C4-2B (cell line): ENCODE data around the gene GALNT17.

Experiments
- ZFX ChIP-seq: fragments of 450-650 bp; IDR thresholded peaks from 2 replicates; pipeline ENCODE4 v1.6.1; 2017
- TF ChIP-seq, protein P1 (sequence below): fragments of 450-650 bp; conservative IDR thresholded peaks from 2 replicates; pipeline ENCODE4 v1.5.1; 2017; ENCODE audit warnings: mild to moderate bottlenecking

DNA sequence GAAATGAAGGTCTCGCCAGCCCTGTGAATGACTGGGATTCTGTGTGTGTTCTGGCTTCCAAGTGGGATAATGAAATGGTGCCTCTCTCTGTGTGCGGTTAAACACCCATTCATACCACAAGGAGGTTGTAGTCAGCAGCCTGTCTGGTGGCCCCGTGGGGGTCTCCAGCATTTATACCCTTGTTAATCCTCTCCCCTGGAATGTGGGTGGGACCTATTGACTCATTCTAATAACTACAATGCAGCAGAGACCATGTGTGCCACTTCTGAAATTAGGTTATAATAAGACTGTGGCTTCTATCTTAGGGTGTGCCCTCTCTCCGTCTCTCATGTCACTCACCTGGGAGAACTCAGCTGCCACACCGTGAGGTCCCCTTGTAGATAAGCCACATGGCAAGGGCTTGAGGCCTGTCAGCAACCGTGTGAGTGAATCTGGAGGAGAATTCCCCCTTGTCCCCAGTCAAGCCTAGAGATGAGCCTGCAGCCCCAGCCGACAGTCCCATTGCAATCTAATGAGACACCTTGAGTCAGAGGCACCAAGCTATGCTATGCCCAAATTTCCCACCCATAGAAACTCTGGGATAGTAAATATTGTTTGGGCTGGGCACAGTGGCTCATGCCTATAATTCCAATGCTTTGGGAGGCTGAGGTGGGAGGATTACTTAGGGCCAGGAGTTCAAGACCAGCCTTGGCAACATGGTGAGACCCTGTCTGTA, 106.8 kb downstream of the GALNT17 start:
- TF ChIP-seq, protein P1, sequence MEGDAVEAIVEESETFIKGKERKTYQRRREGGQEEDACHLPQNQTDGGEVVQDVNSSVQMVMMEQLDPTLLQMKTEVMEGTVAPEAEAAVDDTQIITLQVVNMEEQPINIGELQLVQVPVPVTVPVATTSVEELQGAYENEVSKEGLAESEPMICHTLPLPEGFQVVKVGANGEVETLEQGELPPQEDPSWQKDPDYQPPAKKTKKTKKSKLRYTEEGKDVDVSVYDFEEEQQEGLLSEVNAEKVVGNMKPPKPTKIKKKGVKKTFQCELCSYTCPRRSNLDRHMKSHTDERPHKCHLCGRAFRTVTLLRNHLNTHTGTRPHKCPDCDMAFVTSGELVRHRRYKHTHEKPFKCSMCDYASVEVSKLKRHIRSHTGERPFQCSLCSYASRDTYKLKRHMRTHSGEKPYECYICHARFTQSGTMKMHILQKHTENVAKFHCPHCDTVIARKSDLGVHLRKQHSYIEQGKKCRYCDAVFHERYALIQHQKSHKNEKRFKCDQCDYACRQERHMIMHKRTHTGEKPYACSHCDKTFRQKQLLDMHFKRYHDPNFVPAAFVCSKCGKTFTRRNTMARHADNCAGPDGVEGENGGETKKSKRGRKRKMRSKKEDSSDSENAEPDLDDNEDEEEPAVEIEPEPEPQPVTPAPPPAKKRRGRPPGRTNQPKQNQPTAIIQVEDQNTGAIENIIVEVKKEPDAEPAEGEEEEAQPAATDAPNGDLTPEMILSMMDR: no peak
- TF ChIP-seq ZFX: no peak
